HG03575 (cell line): ENCODE measurements around the gene PDPK1.

ENCODE experiments used
- ATAC-seq: cut with Tn5 transposase; IDR thresholded peaks from one replicate; pipeline ENCODE4 v1.9.1; 2021; ENCODE audit not compliant: unreplicated experiment, insufficient number of reproducible peaks, low FRiP score; ENCODE audit errors: extremely low read depth

The PDPK1 gene

GRCh38 chr16:2537451-2538379, at the start of gene PDPK1:
Gene PDPK1, plus strand, starts transcription at chr16:2538021. Its CDS starts 92 bp downstream, at chr16:2538113.
- peak; percentile 44 for ATAC-seq

GRCh38 chr16:2489581-2489980, 48.2 kb upstream of the PDPK1 start:
- ATAC-seq = no peak

GRCh38 chr16:2490190-2491105, 47.4 kb upstream of the PDPK1 start:
- ATAC-seq = no peak

GRCh38 chr16:2492292-2492691, 45.5 kb upstream of the PDPK1 start:
- ATAC-seq = no peak

- no peak for ATAC-seq
Observed at GRCh38 chr16:2493605-2494004, 44.2 kb upstream of the PDPK1 start.

GRCh38 chr16:2494616-2495015, 43.2 kb upstream of the PDPK1 start:
- no peak for ATAC-seq

GRCh38 chr16:2495041-2495440, 42.8 kb upstream of the PDPK1 start:
- no peak for ATAC-seq

- no peak for ATAC-seq
Observed at GRCh38 chr16:2496223-2497115, 41.4 kb upstream of the PDPK1 start.

- no peak for ATAC-seq
Observed at GRCh38 chr16:2497116-2497630, 40.6 kb upstream of the PDPK1 start.

GRCh38 chr16:2497695-2498484, 39.9 kb upstream of the PDPK1 start:
- ATAC-seq = no peak

- no peak for ATAC-seq
Observed at GRCh38 chr16:2498531-2499253, 39.1 kb upstream of the PDPK1 start.

GRCh38 chr16:2499454-2499853, 38.4 kb upstream of the PDPK1 start:
- no peak for ATAC-seq

GRCh38 chr16:2499890-2500429, 37.9 kb upstream of the PDPK1 start:
- ATAC-seq = no peak

GRCh38 chr16:2500430-2500917, 37.3 kb upstream of the PDPK1 start:
- ATAC-seq = no peak

GRCh38 chr16:2500918-2501750, 36.7 kb upstream of the PDPK1 start:
- ATAC-seq = no peak
